Endothelial cell of umbilical vein (primary cell): ENCODE measurements around the gene D2HGDH. TPM values are rescaled to one million over a fixed set of nuclear protein-coding genes. Genes with fewer than 3 reads are reported as not detected.

ENCODE experiments used
- BruUV-seq: library from RNA; stranded (reverse); fragments of 400-500 nt; replicated peaks from 2 replicates; lab custom pipeline; 2021; lab: Mats Ljungman, UMichigan
- CTCF ChIA-PET: fragments of 300-600, 350-600 bp; sonication (Branson Sonifier 250); formaldehyde crosslinking; loops from one replicate; lab custom pipeline; 2021; ENCODE audit warnings: antibody characterized with exemption, inconsistent platforms; lab: Charles Lee
- POLR2A ChIA-PET: fragments of 300-600, 350-600 bp; sonication (Branson Sonifier 250); formaldehyde crosslinking; loops from one replicate; lab custom pipeline; 2021; ENCODE audit warnings: antibody characterized with exemption, inconsistent platforms; lab: Charles Lee
- DNase-seq: peaks from one replicate; pipeline ENCODE4 v3.0.0-alpha.2; 2011; ENCODE audit warnings: low read depth, low spot score
- FAIRE-seq: peaks from 2 replicates; lab custom pipeline; 2011; peaks lifted over from hg19 to GRCh38; lab: Jason Lieb, UNC
- H2AFZ ChIP-seq: 2 replicates; pipeline ENCODE4 v1.6.0; 2012; ENCODE audit warnings: low read depth, low read length, control low read depth, inconsistent platforms
- H3K27ac ChIP-seq: 2 replicates; pipeline ENCODE4 v1.5.1; 2011; ENCODE audit warnings: low read depth, mild to moderate bottlenecking, control low read depth, low read length, moderate library complexity; ENCODE audit not compliant: insufficient read depth
- H3K27me3 ChIP-seq, 2 experiments: 2 replicates each; pipeline versions ENCODE4 v1.6.0 to v1.6.1; 2011; ENCODE audit warnings: low read length in 2 of 2, mixed read lengths in 1 of 2; ENCODE audit not compliant: control insufficient read depth in 2 of 2, insufficient read depth in 2 of 2
- H3K36me3 ChIP-seq, 2 experiments: 2 replicates in 1 of 2; 3 replicates in 1 of 2; pipeline ENCODE4 v1.5.1; 2011; ENCODE audit warnings: low read length in 2 of 2, mild to moderate bottlenecking in 1 of 2, moderate library complexity in 1 of 2; ENCODE audit not compliant: control insufficient read depth in 2 of 2, insufficient read depth in 2 of 2; ENCODE audit errors: extremely low read depth in 1 of 2
- H3K4me1 ChIP-seq: 3 replicates; pipeline ENCODE4 v1.5.1; 2011; ENCODE audit warnings: mild to moderate bottlenecking, low read length; ENCODE audit not compliant: control insufficient read depth, insufficient read depth; ENCODE audit errors: extremely low read depth
- H3K4me2 ChIP-seq: 2 replicates; pipeline ENCODE4 v1.6.1; 2011; ENCODE audit warnings: low read length, control low read depth, mixed read lengths; ENCODE audit not compliant: insufficient read depth
- H3K4me3 ChIP-seq, 3 experiments: fragments of 200-600 bp in 1 of 3; sonication (generic), shearing (Covaris generic) in 1 of 3; replicated peaks in 1 of 3; 2 replicates each; pipeline ENCODE4 v1.5.1; 2011 to 2016; ENCODE audit warnings: control low read depth in 3 of 3, low read length in 3 of 3, mild to moderate bottlenecking in 2 of 3, inconsistent platforms in 1 of 3, low read depth in 1 of 3, moderate library complexity in 1 of 3; ENCODE audit not compliant: insufficient read depth in 1 of 3
- H3K79me2 ChIP-seq: 2 replicates; pipeline ENCODE4 v1.6.0; 2012; ENCODE audit warnings: low read length, inconsistent platforms; ENCODE audit not compliant: control insufficient read depth, insufficient read depth
- H3K9ac ChIP-seq: replicated peaks from 2 replicates; pipeline ENCODE3; 2011; ENCODE audit warnings: low read length, control low read depth; ENCODE audit not compliant: insufficient read depth; ENCODE audit errors: extremely low read depth
- H3K9me1 ChIP-seq: replicated peaks from 3 replicates; pipeline ENCODE4 v1.6.0; 2011; ENCODE audit warnings: mild to moderate bottlenecking, low read length; ENCODE audit not compliant: control insufficient read depth, insufficient read depth; ENCODE audit errors: extremely low read depth
- H3K9me3 ChIP-seq: replicated peaks from 2 replicates; pipeline ENCODE4 v1.5.1; 2012; ENCODE audit warnings: low read length, inconsistent platforms; ENCODE audit not compliant: control insufficient read depth, insufficient read depth
- H4K20me1 ChIP-seq: replicated peaks from 2 replicates; pipeline ENCODE3; 2011; ENCODE audit warnings: mild to moderate bottlenecking, low read length; ENCODE audit not compliant: control insufficient read depth, insufficient read depth; ENCODE audit errors: extremely low read depth
- CTCF ChIP-seq, 2 donors: IDR thresholded peaks; 1 replicate in 1 of 2; 2 replicates in 1 of 2; pipeline ENCODE4 v1.5.1; 2011; ENCODE audit warnings: low read length in 2 of 2, mild to moderate bottlenecking in 2 of 2, moderate library complexity in 2 of 2, control low read depth in 1 of 2, inconsistent platforms in 1 of 2, low read depth in 1 of 2; ENCODE audit not compliant: insufficient read depth in 1 of 2; ENCODE audit errors: extremely low read depth in 1 of 2
- EZH2 ChIP-seq: IDR thresholded peaks from 2 replicates; pipeline ENCODE4 v1.6.1; 2012; ENCODE audit warnings: borderline replicate concordance, low read depth, mild to moderate bottlenecking, moderate library complexity, low read length, inconsistent platforms; ENCODE audit not compliant: severe bottlenecking
- FOS ChIP-seq: IDR thresholded peaks from 2 replicates; pipeline ENCODE4 v1.6.1; 2011; ENCODE audit warnings: mild to moderate bottlenecking, low read length, moderate library complexity, borderline replicate concordance; ENCODE audit not compliant: insufficient read depth
- GATA2 ChIP-seq: IDR thresholded peaks from 2 replicates; pipeline ENCODE4 v1.7.0; 2011; ENCODE audit warnings: low read depth, mild to moderate bottlenecking, moderate library complexity, mixed read lengths, low read length; ENCODE audit not compliant: insufficient read length, insufficient read depth
- JUN ChIP-seq: IDR thresholded peaks from 2 replicates; pipeline ENCODE4 v1.6.1; 2011; ENCODE audit warnings: borderline replicate concordance, low read depth; ENCODE audit not compliant: insufficient read length, insufficient read depth
- MAX ChIP-seq: IDR thresholded peaks from 2 replicates; pipeline ENCODE4 v1.6.1; 2011; ENCODE audit not compliant: insufficient read depth, insufficient read length
- MYC ChIP-seq: IDR thresholded peaks from one replicate; pipeline ENCODE4 v1.6.1; 2011; ENCODE audit warnings: mild to moderate bottlenecking, low read depth, low read length
- POLR2A ChIP-seq: IDR thresholded peaks from 2 replicates; pipeline ENCODE4 v1.6.1; 2012; ENCODE audit warnings: low read depth, mild to moderate bottlenecking, control low read depth, low read length
- POLR2AphosphoS5 ChIP-seq: IDR thresholded peaks from 2 replicates; pipeline ENCODE4 v1.6.1; 2012; ENCODE audit warnings: low read depth, mild to moderate bottlenecking, control low read depth, low read length, moderate library complexity; ENCODE audit not compliant: insufficient read depth
- dilution Hi-C: fragments of 300-500 bp; cut with MboI; formaldehyde crosslinking; loops from one replicate; pipeline ENCODE4 v1.15.0; 2019; ENCODE audit warnings: low sequenced_read_pairs; ENCODE audit not compliant: extremely low pct_ligation_motif_present
- intact Hi-C: fragments of 100-400 bp; cut with micrococcal nuclease; formaldehyde crosslinking; loops from one replicate; pipeline ENCODE4 v1.10.0; 2022
- polyA plus RNA-seq, 4 experiments: library from polyadenylated mRNA; depleted of rRNA in 3 of 4; stranded (reverse) in 3 of 4; unstranded in 1 of 4; fragments of >200 nt; gene quantifications; 2 replicates each; pipeline versions ENCODE4 v1.2.1 to v1.2.3, GENCODE V29; 2011 to 2012; ENCODE audit warnings: missing spikeins in 1 of 4
- total RNA-seq: library from RNA; stranded (reverse); gene quantifications from 2 replicates; pipeline ENCODE4 v1.2.3, GENCODE V29; 2021

Gene D2HGDH
- total and polyA plus RNA-seq, 2 donors (not counting 3 experiments of a cell fraction or from before 2014, with no cell fraction given): 22.3 TPM

GRCh38 chr2:241728000-241728399 is 6.4 kb upstream of the D2HGDH start:
- CTCF ChIA-PET: no interaction called here
- Histone ChIP-seq H3K36me3 (peaks cover 0 to 4% of the 10 kb centered on the region in 2 experiments), H3K9me3 (no peaks in the 10 kb centered on the region), H3K4me1 (peaks cover 8% of the 10 kb centered on the region), H4K20me1 (no peaks in the 10 kb centered on the region), H3K4me3 (no peak overlapping the region), H3K9ac (no peak overlapping the region), H3K27me3 (no peaks in the 10 kb centered on the region), H3K4me2 (no peak overlapping the region), H3K79me2 (no peaks in the 10 kb centered on the region), H3K9me1 (no peaks in the 10 kb centered on the region), H3K27ac (no peak overlapping the region), H2AFZ (no peak overlapping the region)
- DNase-seq: no peak
- FAIRE-seq: no peak
- BruUV-seq: no TSS peak
- dilution Hi-C loops: no loop called here
- no peak for TF ChIP-seq POLR2A
- no peak for TF ChIP-seq CTCF (IDR thresholded peaks at IDR 0.05; ENCODE audit: extremely low read depth in 1 of 2, insufficient read depth in 1 of 2, low read depth in 1 of 2, low read length in 2 of 2)
- POLR2A ChIA-PET: no interaction called here
- intact Hi-C loops: no loop called here

GRCh38 chr2:241728627-241729026 is 5.8 kb upstream of the D2HGDH start:
- H3K4me2 ChIP-seq: no peak overlapping the region
- intact Hi-C loops: no loop called here
- H3K36me3 ChIP-seq: peaks cover 0 to 2% of the 10 kb centered on the region in 2 experiments
- ChIA-PET CTCF (no interaction called here), POLR2A (no interaction called here)
- no peak overlapping the region for H3K9ac ChIP-seq
- H2AFZ ChIP-seq: peak overlapping the region; percentile 8
- no peaks in the 10 kb centered on the region for H4K20me1 ChIP-seq
- H3K27me3 ChIP-seq: no peaks in the 10 kb centered on the region
- no peak overlapping the region for H3K27ac ChIP-seq
- no peak overlapping the region for H3K4me3 ChIP-seq
- FAIRE-seq (no peak), DNase-seq (peak; percentile 32)
- dilution Hi-C loops: no loop called here
- no peaks in the 10 kb centered on the region for H3K9me1 ChIP-seq
- no peak for TF ChIP-seq EZH2
- no peak for TF ChIP-seq MYC
- TF ChIP-seq GATA2: no peak
- no peak for TF ChIP-seq CTCF (IDR thresholded peaks at IDR 0.05; ENCODE audit: extremely low read depth in 1 of 2, insufficient read depth in 1 of 2, low read depth in 1 of 2, low read length in 2 of 2)
- TF ChIP-seq POLR2AphosphoS5: no peak
- no peak for TF ChIP-seq FOS
- TF ChIP-seq JUN: no peak
- no peak for TF ChIP-seq POLR2A
- no peak for TF ChIP-seq MAX
- no TSS peak for BruUV-seq
- H3K4me1 ChIP-seq: peaks cover 8% of the 10 kb centered on the region
- H3K9me3 ChIP-seq: no peaks in the 10 kb centered on the region
- H3K79me2 ChIP-seq: no peaks in the 10 kb centered on the region
